Ovary (tissue), 3 donors: ENCODE data around the gene SLC11A1.

Source experiments
- CTCF ChIP-seq, 3 donors: fragments of 450-650 bp in 2 of 3; fragments of 200-600 bp in 1 of 3; IDR thresholded peaks; one replicate each; pipeline versions ENCODE4 v1.5.1 to v1.8.0; 2016 to 2022; ENCODE audit warnings: antibody characterized with exemption in 3 of 3, mild to moderate bottlenecking in 1 of 3
- POLR2A ChIP-seq: fragments of 450-650 bp; IDR thresholded peaks from one replicate; pipeline ENCODE4 v1.6.1; 2017; ENCODE audit warnings: antibody characterized with exemption, mild to moderate bottlenecking, moderate library complexity
- donor health status: DM: no; HTN: no; CAD: no.

- TF ChIP-seq CTCF (IDR thresholded peaks at IDR 0.05) (no peak), POLR2A (no peak)
These were observed 48.6 kb downstream of the SLC11A1 start for GRCh38 chr2:218430721-218431120.
